Testis (tissue), 3 donors: ENCODE data around the gene GTF2A1. TPM values are rescaled to one million over a fixed set of nuclear protein-coding genes. Genes with fewer than 3 reads are reported as not detected.
"Not testable (repeated sequence)": the region's sequence is repeated elsewhere in the genome, so short reads cannot be mapped to it uniquely, and the experiment has no call there.

ENCODE experiments used
- DNase-seq: peaks from one replicate; pipeline ENCODE4 v3.0.0-alpha.2; 2019
- H3K27ac ChIP-seq, 2 donors: fragments of 200-600 bp; sonication (generic); one replicate each; pipeline ENCODE4 v1.5.1; 2019
- H3K27me3 ChIP-seq: fragments of 200-600 bp; sonication (generic); one replicate; pipeline ENCODE4 v1.5.1; 2019
- H3K36me3 ChIP-seq: fragments of 200-600 bp; sonication (generic); one replicate; pipeline ENCODE4 v1.5.1; 2017; ENCODE audit warnings: low read depth; ENCODE audit errors: missing control alignments
- H3K4me1 ChIP-seq: fragments of 200-600 bp; sonication (generic); one replicate; pipeline ENCODE4 v1.5.1; 2019
- H3K4me3 ChIP-seq, 2 donors: fragments of 200-600 bp; sonication (generic); one replicate each; pipeline ENCODE4 v1.5.1; 2017 to 2019
- H3K9me3 ChIP-seq: fragments of 200-600 bp; sonication (generic); one replicate; pipeline ENCODE4 v1.5.1; 2017
- CTCF ChIP-seq, 3 experiments: fragments of 450-650 bp in 2 of 3; fragments of 200-600 bp in 1 of 3; sonication (generic) in 1 of 3; IDR thresholded peaks; one replicate each; pipeline ENCODE4 v1.5.1; 2016 to 2019; ENCODE audit warnings: antibody characterized with exemption in 3 of 3, mild to moderate bottlenecking in 2 of 3, moderate library complexity in 1 of 3
- POLR2A ChIP-seq: fragments of 450-650 bp; IDR thresholded peaks from one replicate; pipeline ENCODE4 v1.6.1; 2017; ENCODE audit warnings: antibody characterized with exemption, mild to moderate bottlenecking, moderate library complexity
- WGBS, 2 donors: methylation state at CpG; one replicate each; pipeline ENCODE4 v1.1.5; 2018; 5-methylcytosine and 5-hydroxymethylcytosine counted together
- intact Hi-C: fragments of 100-400 bp; cut with DNase I; formaldehyde crosslinking; loops from one replicate; pipeline ENCODE4 v1.15.1; 2023; ENCODE audit warnings: low total_unique reads
- polyA plus RNA-seq: library from polyadenylated mRNA; stranded (reverse); fragments of 350-450 nt; fragmentation: Illumina TruSeq; extraction: RNeasy Lipid Tissue Mini Kit (QIAGEN cat#74804); gene quantifications from one replicate; pipeline ENCODE4 v1.2.3, GENCODE V29; 2014; ENCODE audit warnings: low read depth, low replicate concordance; ENCODE audit not compliant: insufficient read depth
- total RNA-seq, 2 donors: library from RNA; depleted of rRNA; stranded (reverse); fragments of >200 nt; gene quantifications; one replicate each; pipeline ENCODE4 v1.2.3, GENCODE V29; 2016

Gene GTF2A1
- total and polyA plus RNA-seq, 3 donors from 2014 or later = 50.2 to 66.0 (median 52.9) TPM

- H3K4me1 ChIP-seq = no peaks in the 10 kb centered on the region
- no peaks in the 10 kb centered on the region for H3K36me3 ChIP-seq
- TF ChIP-seq POLR2A (no peak), CTCF (IDR thresholded peaks at IDR 0.05) (no peak)
- no peak overlapping the region for H3K27ac ChIP-seq
- H3K9me3 ChIP-seq = no peaks in the 10 kb centered on the region
- H3K27me3 ChIP-seq = no peaks in the 10 kb centered on the region
- no peak overlapping the region for H3K4me3 ChIP-seq
- intact Hi-C loops = no loop called here
- DNase-seq = no peak
These were observed 13.5 kb upstream of the GTF2A1 start for GRCh38 chr14:81234278-81234677.

- no peak for DNase-seq
- TF ChIP-seq CTCF (IDR thresholded peaks at IDR 0.05) (no peak), POLR2A (no peak)
- WGBS, 2 donors = 86 to 95% methylated on average over 1 of the region's 1 CpG
- Histone ChIP-seq H3K36me3 (no peaks in the 10 kb centered on the region), H3K9me3 (no peaks in the 10 kb centered on the region), H3K4me3 (no peak overlapping the region), H3K4me1 (no peaks in the 10 kb centered on the region), H3K27ac (no peak overlapping the region), H3K27me3 (no peaks in the 10 kb centered on the region)
- intact Hi-C loops = no loop called here
These were observed 12.9 kb upstream of the GTF2A1 start for GRCh38 chr14:81233615-81234014.

GRCh38 chr14:81231540-81231939, 10.8 kb upstream of the GTF2A1 start:
- no peak for DNase-seq
- no peaks in the 10 kb centered on the region for H3K4me1 ChIP-seq
- TF ChIP-seq CTCF (IDR thresholded peaks at IDR 0.05) (no peak), POLR2A (no peak)
- no peak overlapping the region for H3K4me3 ChIP-seq
- 87 to 100% methylated on average over 1 of the region's 1 CpG for WGBS, 2 donors
- H3K36me3 ChIP-seq = no peaks in the 10 kb centered on the region
- H3K27me3 ChIP-seq = no peaks in the 10 kb centered on the region
- H3K27ac ChIP-seq = no peak overlapping the region
- intact Hi-C loops = no loop called here
- H3K9me3 ChIP-seq = no peaks in the 10 kb centered on the region

GRCh38 chr14:81224222-81224621, 3.5 kb upstream of the GTF2A1 start:
- Histone ChIP-seq H3K27me3 (no peaks in the 10 kb centered on the region), H3K9me3 (no peaks in the 10 kb centered on the region), H3K27ac (no peak overlapping the region), H3K4me3 (no peak overlapping the region), H3K36me3 (no peaks in the 10 kb centered on the region), H3K4me1 (peaks cover 15% of the 10 kb centered on the region)
- no peak for DNase-seq
- TF ChIP-seq CTCF (IDR thresholded peaks at IDR 0.05) (no peak), POLR2A (no peak)
- WGBS, 2 donors = 93 to 97% methylated on average over 1 of the region's 1 CpG
- intact Hi-C loops = no loop called here

GRCh38 chr14:81223788-81224187, 3.0 kb upstream of the GTF2A1 start:
- not testable (repeated sequence) for DNase-seq
- WGBS, 2 donors = 92 to 98% methylated on average over 4 to 7 of the region's 7 CpGs

More at GRCh38 chr14:81223788-81224187, 3.0 kb upstream of the GTF2A1 start:
- intact Hi-C loops, H3K27me3 ChIP-seq, H3K4me3 ChIP-seq, H3K27ac ChIP-seq, H3K9me3 ChIP-seq, H3K36me3 ChIP-seq: not testable (repeated sequence)
- peaks cover 15% of the 10 kb centered on the region for H3K4me1 ChIP-seq
